Measurements from ENCODE around the gene DAB1.

Gene DAB1

DNA sequence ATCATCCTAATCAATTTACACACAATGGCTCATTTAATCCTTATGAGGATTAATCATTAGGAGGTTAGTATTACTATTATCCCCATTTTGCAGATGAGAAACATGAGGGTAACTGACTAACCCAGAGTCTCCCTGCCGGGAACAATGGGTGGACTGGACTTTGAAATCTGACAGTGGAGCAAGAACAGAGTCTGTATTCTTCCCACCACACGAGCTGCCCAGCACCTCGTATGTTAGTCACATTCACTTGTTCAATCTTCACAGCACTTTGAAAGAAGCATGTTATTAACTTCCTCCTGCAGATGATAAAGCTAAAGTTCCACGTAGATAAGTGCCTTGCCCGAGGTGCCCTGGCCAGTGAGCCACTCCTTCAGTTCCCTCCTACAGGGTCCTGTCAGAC is 470.5 kb downstream of the DAB1 start:
- no peak for DNase-seq

DNA sequence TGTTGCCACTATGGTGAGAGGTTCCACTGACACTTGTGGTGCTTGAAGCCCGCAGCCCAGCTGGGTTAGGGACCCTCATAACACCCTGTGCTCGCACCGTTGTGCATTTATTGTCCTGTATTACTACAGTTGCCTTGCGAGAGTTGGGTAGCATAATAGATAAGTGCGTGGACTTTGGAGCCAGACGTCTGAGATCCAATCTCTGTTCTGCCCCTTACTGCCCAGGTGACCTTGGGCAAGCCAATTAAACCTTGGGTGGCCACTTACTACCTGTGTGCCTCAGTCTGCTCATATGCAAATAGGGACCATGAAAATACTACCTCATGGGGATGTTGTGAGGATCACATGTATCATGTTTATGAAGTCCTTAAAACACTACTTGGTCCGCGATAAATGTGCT is 471.4 kb downstream of the DAB1 start:
- no peak for DNase-seq

GRCh38 chr1:56948403-56949023 is 475.3 kb downstream of the DAB1 start:
- no peak for DNase-seq

Data from amygdala (tissue), 56 donors.